Umbilical cord (tissue), 2 donors: ENCODE data around the gene CENPS. TPM values are rescaled to one million over a fixed set of nuclear protein-coding genes. Genes with fewer than 3 reads are reported as not detected.
"Not testable (repeated sequence)": the region's sequence is repeated elsewhere in the genome, so short reads cannot be mapped to it uniquely, and the experiment has no call there.

Experiments used
- DNase-seq: peaks from one replicate; pipeline ENCODE4 v3.0.0-alpha.2; 2015; ENCODE audit warnings: low spot score
- total RNA-seq: library from RNA; depleted of rRNA; stranded (reverse); fragments of >200 nt; gene quantifications from one replicate; pipeline ENCODE4 v1.2.3, GENCODE V29; 2014; ENCODE audit warnings: low replicate concordance; ENCODE audit not compliant: insufficient read depth

The CENPS gene
- total RNA-seq, 1 donor from 2014 or later = 9.9 TPM

GRCh38 chr1:10419351-10419750, 10.9 kb upstream of the CENPS start:
- DNase-seq = no peak

- no peak for DNase-seq
Observed at GRCh38 chr1:10421637-10422036, 8.6 kb upstream of the CENPS start.

GRCh38 chr1:10424034-10424433, 6.2 kb upstream of the CENPS start:
- peak; percentile 30 for DNase-seq

- no peak for DNase-seq
Observed at GRCh38 chr1:10424651-10425050, 5.6 kb upstream of the CENPS start.

GRCh38 chr1:10425826-10426534, 4.3 kb upstream of the CENPS start:
- DNase-seq = not testable (repeated sequence)

- not testable (repeated sequence) for DNase-seq
Observed at GRCh38 chr1:10426535-10426848, 3.7 kb upstream of the CENPS start.

DNA sequence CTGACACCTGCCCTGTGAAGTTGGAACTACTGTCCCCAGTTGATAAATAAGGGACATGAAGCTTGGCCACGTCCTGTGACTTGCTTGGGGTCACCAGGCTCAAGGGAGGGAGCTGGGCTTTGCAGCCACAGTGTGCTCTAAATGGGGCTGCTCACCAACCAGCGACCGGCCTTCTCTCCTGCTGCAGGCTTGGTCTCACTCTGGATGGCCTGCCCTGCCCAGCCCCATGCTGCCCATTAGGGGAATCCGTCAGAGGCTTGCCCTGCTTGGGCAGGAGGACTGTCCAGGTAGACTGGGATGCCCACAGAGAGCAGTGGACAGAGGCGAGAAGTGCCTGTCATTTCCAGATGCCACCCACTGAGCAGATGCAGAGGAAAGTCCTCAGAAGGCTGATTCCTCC, 1.2 kb upstream of the CENPS start:
- DNase-seq = no peak

DNA sequence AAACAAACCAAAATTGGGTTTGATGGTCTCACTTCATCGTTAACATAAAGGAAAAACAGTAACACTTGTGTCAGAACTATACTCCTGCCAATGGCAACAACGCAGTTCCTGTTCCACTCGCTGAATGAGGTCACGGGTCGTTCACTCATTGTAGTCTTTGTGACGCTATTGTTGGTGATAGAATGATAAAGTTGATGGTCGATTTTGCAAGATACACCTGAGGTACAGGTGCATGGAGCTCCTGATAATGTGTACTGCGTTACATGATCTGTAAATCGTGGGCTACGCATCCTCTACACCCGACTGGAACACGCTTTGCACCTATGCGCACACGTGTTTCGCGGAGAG, 391 bp upstream of the CENPS start:
- peak; percentile 29 for DNase-seq

GRCh38 chr1:10431070-10431730, 967 bp downstream of the CENPS start:
- no peak for DNase-seq

- no peak for DNase-seq
Observed at GRCh38 chr1:10432910-10433700, 2.9 kb downstream of the CENPS start.

GRCh38 chr1:10433790-10434189, 3.6 kb downstream of the CENPS start:
- DNase-seq = no peak

DNA sequence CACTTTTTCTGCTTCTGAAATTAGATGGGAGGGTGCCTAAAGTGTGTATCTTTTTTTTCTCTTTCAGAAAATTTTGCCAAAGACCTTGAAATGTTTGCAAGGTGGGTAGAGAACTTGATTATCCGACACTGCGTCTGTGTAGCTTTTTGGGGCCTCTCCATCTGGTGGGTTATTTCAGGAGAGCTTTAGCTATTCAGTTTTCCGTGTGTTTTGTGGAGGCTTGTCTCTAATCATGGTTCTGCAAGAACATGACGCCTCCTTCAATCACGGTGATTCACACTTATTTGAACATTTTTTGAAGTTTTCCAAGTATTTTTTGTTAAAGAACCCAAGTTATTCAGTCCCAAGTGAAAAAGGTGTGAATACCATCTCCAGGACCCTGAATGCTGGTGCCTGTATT, 4.4 kb downstream of the CENPS start:
- no peak for DNase-seq

- DNase-seq = no peak
Observed at GRCh38 chr1:10437052-10437451, 6.8 kb downstream of the CENPS start.

DNA sequence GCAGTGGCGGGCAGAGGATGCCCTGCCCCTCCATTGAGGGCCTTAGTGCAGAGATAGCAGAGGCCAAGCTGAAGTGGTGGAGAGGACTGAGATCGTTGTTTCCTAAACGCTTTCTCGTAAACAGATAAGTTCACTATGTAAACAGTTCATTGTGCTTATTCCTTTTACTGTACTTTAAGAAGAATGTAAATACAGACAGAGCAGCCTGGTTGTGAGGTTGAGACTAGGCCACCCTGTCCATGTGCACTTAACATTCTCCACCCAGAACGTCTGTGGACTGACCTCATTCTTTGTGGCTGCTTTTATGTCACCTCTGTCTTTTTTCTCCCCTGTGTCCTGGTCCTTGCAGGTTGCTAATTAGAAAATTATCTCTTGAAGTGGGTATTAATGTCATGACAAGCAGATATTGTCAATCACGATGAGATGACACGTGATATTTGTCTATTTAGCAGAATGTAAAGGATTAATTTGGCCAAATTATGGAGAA, 8.5 kb downstream of the CENPS start:
- DNase-seq = no peak

DNA sequence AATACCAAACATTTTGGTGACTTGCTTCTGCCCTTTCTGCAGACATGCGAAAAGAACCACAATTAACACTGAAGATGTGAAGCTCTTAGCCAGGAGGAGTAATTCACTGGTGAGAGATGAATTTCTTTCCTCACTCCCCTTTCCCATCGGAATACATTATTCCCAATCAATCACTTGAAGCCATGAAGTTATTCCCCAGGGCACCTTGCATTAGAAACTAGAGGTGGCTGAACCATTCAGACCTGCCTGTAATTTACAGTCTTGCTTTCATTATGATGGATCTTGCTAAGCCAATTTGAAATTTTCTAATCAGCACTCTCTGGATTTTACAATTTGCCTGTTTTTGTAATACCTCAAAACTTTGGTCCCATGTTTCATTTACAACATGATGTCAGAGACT, 10.1 kb downstream of the CENPS start:
- DNase-seq = no peak

DNA sequence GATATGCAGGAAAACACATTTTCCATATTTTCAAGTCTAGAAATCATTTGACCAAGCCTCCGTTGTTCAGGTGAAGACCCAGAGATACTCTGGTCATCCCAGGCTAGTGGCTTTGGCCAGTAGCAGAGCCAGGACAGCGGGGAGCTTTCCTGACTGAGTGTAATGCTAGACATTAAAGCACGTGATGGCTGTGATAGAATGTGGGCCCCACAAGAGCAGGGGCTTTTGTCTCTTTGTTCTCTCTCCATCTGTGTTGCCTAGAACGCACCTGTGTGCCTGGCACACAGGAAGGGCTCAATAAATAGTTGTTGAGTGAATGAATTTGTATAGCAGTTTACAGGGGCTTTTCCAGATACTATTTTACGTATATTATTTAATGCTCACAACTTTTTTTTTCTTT, 10.6 kb downstream of the CENPS start:
- DNase-seq = no peak

- no peak for DNase-seq
Observed at GRCh38 chr1:10444248-10444647, 14.0 kb downstream of the CENPS start.

- no peak for DNase-seq
Observed at GRCh38 chr1:10444795-10445397, 14.7 kb downstream of the CENPS start.

GRCh38 chr1:10446790-10447422, 16.7 kb downstream of the CENPS start:
- DNase-seq = no peak

- DNase-seq = no peak
Observed at GRCh38 chr1:10449751-10450150, 19.5 kb downstream of the CENPS start, which contains the start of gene CORT. CORT (plus strand) TSS chr1:10450031; CDS start chr1:10450224, 193 bp downstream.

DNA sequence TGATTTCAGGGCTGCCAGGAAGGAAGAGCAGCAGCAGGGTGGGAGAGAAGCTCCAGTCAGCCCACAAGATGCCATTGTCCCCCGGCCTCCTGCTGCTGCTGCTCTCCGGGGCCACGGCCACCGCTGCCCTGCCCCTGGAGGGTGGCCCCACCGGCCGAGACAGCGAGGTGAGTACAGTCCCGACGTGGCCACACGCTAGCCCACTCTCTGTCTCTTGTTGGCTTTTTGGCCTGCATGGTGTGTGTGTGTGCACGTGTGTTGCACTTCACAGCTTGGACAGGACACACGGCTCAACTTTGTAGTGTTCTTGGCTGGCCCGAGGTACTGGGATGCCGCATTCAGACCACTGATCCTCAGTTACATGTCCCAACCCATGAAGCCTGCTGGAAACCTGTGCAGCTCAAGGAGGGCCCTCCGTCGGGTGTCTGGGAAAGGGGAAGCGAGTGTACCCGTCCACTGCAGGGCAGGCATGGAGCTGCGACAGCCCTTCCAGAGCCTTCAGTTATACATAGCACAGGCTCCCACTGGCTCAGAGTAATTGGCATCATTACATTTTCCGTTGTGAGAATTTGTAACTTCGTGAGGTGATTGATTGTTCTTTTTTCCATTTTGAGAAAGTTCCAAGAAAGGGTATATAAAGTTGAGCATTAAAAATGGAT, 20.1 kb downstream of the CENPS start:
- no peak for DNase-seq
